ENCODE results near the gene RMP24.
A peak's percentile ranks its signal among the peaks of the same experiment; 100 is the strongest.
"Not testable (repeated sequence)": the region's sequence is repeated elsewhere in the genome, so short reads cannot be mapped to it uniquely, and the experiment has no call there.

RMP24 gene

GRCh38 chr18:35972197-35973000 is at the start of gene RMP24:
Gene RMP24, plus strand, starts transcription at chr18:35972679.
- peak; percentile 95 for DNase-seq

GRCh38 chr18:35923939-35924684 is 48.4 kb upstream of the RMP24 start:
- no peak for DNase-seq

GRCh38 chr18:35926884-35927283 is 45.6 kb upstream of the RMP24 start:
- no peak for DNase-seq

GRCh38 chr18:35927430-35927829 is 45.0 kb upstream of the RMP24 start:
- no peak for DNase-seq

- DNase-seq, result peak; percentile 58
Observed at GRCh38 chr18:35933982-35934381, 38.5 kb upstream of the RMP24 start.

GRCh38 chr18:35934891-35935290 is 37.6 kb upstream of the RMP24 start:
- no peak for DNase-seq

GRCh38 chr18:35935805-35936204 is 36.7 kb upstream of the RMP24 start:
- no peak for DNase-seq

GRCh38 chr18:35936951-35937350 is 35.5 kb upstream of the RMP24 start:
- no peak for DNase-seq

- no peak for DNase-seq
Observed at GRCh38 chr18:35938158-35938557, 34.3 kb upstream of the RMP24 start.

GRCh38 chr18:35938562-35938961 is 33.9 kb upstream of the RMP24 start:
- no peak for DNase-seq

GRCh38 chr18:35939138-35939537 is 33.3 kb upstream of the RMP24 start:
- peak; percentile 5 for DNase-seq

- DNase-seq, result no peak
Observed at GRCh38 chr18:35941299-35941698, 31.2 kb upstream of the RMP24 start.

- DNase-seq, result no peak
Observed at GRCh38 chr18:35942133-35942532, 30.3 kb upstream of the RMP24 start.

- DNase-seq, result no peak
Observed at GRCh38 chr18:35942661-35943060, 29.8 kb upstream of the RMP24 start.

GRCh38 chr18:35948080-35948479 is 24.4 kb upstream of the RMP24 start:
- no peak for DNase-seq

GRCh38 chr18:35949090-35949489 is 23.4 kb upstream of the RMP24 start:
- DNase-seq, result peak; percentile 73

GRCh38 chr18:35949903-35950627 is 22.4 kb upstream of the RMP24 start:
- DNase-seq, result peak; percentile 82

- peak; percentile 24 for DNase-seq
Observed at GRCh38 chr18:35950628-35950982, 21.9 kb upstream of the RMP24 start.

GRCh38 chr18:35953688-35954087 is 18.8 kb upstream of the RMP24 start:
- DNase-seq, result no peak

- no peak for DNase-seq
Observed at GRCh38 chr18:35956226-35956625, 16.3 kb upstream of the RMP24 start.

- DNase-seq, result no peak
Observed at GRCh38 chr18:35962320-35962719, 10.2 kb upstream of the RMP24 start.

GRCh38 chr18:35964319-35964718 is 8.2 kb upstream of the RMP24 start:
- no peak for DNase-seq

GRCh38 chr18:35967866-35968265 is 4.6 kb upstream of the RMP24 start:
- not testable (repeated sequence) for DNase-seq
